CD4-positive, alpha-beta T cell treated with Interleukin-10 for 1 hour (primary cell): ENCODE data around the gene PPTC7.
"Not testable (repeated sequence)": the region's sequence is repeated elsewhere in the genome, so short reads cannot be mapped to it uniquely, and the experiment has no call there.

Source experiments
- DNase-seq: peaks from one replicate; pipeline ENCODE4 v3.0.0-alpha.2; 2020

The PPTC7 gene

DNA sequence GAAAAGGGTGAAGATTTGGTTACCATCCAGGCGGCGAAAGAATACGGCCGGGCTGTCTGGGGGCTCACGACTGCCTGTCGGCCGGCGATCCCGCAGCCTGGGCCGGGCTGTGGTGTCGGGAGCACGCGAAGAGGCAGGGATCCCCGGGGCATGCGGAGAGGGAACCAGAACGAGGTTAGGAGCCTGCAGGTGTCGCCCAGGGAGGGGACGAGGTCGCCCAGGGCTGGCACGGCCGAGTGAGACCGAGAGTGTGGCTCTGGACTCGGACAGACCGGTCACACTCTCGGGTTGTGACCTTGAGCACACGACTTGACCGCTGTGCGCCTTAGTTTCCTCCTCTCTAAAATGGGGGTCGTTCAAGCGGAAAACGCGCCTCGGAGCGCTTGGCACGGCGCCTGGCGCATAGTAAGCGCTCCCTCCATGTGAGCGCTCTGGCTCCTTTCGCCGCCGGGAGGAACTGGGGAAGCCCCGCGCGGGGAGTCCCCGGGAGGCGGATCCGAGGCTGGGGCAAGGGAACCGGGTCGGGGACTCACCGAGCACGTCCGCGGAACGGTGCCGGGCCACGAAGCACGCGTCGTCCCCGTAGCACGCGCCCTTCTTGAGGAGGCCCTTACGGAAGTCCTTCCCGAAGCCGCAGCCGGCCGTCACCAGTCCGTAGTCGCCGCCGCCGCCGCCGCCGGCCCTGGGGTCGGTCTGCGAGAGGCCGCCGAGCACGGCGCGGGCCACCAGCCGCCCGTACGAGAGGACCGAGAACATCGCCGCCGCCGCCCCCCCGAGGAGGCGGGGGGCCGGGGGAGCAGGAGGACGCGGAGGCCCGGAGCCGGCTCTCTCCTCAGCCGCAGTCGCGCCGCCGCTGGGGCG is 612 bp downstream of the PPTC7 start:
- peak; percentile 87 for DNase-seq

DNA sequence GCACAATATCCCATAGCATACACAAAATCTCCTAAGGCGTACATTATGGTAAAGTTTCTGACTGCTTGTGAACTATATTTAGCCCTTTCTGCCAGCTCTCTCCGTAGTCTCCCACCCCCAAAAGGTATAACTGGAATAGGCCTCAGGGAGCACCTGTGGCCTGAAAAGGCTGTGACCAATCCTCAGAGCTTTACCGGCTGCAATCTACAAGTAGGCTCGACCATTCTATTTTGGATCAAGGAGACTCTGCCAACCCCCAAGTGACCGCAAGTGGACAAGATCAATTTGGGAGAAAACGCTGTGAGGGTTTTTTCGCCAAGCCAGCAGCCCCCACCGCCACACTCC is 1.2 kb downstream of the PPTC7 start:
- DNase-seq, result peak; percentile 21

DNA sequence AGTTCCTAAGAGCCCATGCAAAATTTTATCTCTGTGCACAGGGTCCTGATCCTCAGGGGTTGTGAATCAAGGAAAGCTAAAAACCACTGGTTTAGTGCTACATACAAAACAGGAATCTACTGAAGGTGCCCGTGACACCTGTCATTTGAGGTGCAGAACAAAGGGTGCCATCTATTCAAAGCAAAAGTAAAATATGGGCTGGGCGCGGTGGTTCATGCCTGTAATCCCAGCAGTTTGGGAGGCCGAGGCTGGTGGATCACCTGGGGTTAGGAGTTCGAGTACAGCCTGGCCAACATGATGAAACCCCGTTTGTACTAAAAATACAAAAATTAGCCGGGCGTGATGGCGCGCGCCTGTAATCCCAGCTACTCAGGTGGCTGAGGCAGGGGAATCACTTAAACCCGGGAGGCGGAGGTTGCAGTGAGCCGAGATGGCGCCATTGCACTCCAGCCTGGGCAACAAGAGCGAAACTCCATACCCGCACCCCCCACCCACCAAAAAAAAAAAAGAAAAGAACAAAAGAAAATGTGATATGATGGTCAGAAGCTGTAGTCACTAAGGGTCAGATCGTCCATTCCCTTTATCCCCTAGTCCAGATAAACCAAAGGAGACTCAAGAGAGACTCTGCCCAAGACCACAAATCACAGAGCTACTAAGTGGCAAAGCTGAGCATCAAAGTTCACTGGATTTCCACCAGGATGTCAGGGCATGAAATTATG is 3.4 kb downstream of the PPTC7 start:
- DNase-seq, result peak; percentile 30

DNA sequence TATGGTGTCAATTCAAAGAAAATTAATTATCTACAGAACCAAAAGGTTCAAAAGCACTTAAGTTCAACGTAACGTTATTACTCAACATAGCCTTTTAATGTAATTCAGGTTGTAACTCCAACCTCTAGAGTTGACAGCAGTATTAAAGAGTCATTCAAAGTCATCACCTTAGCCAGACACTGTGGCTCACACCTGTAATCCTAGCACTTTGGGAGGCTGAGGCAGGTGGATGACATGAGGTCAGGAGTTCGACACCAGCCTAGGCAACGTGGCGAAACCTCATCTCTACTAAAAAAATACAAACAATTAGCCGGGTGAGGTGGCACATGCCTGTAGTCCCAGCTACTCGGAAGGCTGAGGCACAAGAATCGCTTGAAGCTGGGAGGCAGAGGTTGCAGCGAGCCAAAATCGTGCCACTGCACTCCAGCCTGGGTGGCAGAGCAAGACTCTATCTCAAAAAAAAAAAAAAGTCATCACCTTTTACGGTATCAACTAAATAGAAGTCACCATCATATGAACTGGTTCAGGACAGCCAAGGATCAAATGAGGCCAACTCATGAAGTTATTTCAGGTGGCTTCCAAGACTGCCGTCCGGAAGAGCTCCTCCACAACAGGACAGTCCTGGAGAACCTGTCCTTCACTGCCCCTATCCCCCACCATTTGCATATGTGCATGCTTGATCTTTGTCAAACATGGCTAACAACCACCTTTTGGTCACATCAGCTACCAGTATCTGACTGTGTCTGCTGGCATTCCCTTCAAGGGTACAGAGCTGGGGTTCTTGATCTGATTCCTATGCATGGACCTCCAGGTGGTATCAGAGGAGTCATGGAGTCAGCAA is 4.2 kb downstream of the PPTC7 start:
- peak; percentile 36 for DNase-seq

- DNase-seq, result peak; percentile 61
Observed at GRCh38 chr12:110577864-110578693, 5.0 kb downstream of the PPTC7 start.

GRCh38 chr12:110576504-110576903 is 6.6 kb downstream of the PPTC7 start:
- DNase-seq, result no peak

DNA sequence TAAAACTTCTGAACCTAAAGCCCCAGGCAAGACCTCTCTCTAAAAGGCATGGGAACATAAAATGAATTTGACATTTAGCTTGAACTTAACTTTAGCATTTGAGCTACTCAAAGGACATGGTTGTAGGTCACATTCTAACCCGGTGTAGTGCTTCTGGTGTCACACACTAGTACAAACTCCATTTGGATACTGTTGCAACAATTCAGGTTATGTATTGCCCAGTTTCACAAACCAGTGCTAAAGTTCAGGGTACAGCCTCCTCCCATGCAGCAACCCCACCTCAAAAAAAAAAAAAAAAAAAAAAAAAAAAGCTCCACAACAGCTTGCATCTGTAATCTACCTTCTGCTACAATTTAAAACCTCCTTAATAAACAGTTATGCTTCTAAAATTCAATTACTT is 7.8 kb downstream of the PPTC7 start:
- DNase-seq, result no peak

GRCh38 chr12:110574717-110575230 is 8.3 kb downstream of the PPTC7 start:
- not testable (repeated sequence) for DNase-seq

GRCh38 chr12:110574044-110574443 is 9.1 kb downstream of the PPTC7 start:
- DNase-seq, result no peak

- not testable (repeated sequence) for DNase-seq
Observed at GRCh38 chr12:110570798-110571197, 12.3 kb downstream of the PPTC7 start.

GRCh38 chr12:110569838-110570237 is 13.3 kb downstream of the PPTC7 start:
- DNase-seq, result not testable (repeated sequence)

GRCh38 chr12:110568752-110569151 is 14.4 kb downstream of the PPTC7 start:
- no peak for DNase-seq

GRCh38 chr12:110566993-110567392 is 16.1 kb downstream of the PPTC7 start:
- no peak for DNase-seq

- DNase-seq, result no peak
Observed at GRCh38 chr12:110565894-110566871, 16.9 kb downstream of the PPTC7 start.

GRCh38 chr12:110564471-110564991 is 18.6 kb downstream of the PPTC7 start:
- no peak for DNase-seq

GRCh38 chr12:110563702-110564470 is 19.2 kb downstream of the PPTC7 start:
- DNase-seq, result no peak

DNA sequence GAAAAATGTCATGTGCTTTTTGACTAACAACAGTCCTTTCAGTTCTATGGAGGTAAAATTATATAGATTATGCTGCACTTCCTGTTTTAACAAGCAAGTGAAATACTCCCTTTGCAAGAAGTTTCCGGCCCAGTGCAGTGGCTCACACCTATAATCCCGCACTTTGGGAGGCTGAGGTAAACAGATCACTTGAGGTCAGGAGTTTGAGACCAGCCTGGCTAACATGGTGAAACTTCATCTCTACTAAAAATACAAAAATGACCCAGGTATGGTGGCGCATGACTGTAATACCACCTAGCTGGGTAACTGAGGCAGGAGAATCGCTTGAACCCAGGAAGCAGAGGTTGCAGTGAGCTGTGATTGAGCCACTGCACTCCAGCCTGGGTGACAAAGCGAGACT is 20.7 kb downstream of the PPTC7 start:
- DNase-seq, result peak; percentile 79

GRCh38 chr12:110561471-110562201 is 21.5 kb downstream of the PPTC7 start:
- no peak for DNase-seq

DNA sequence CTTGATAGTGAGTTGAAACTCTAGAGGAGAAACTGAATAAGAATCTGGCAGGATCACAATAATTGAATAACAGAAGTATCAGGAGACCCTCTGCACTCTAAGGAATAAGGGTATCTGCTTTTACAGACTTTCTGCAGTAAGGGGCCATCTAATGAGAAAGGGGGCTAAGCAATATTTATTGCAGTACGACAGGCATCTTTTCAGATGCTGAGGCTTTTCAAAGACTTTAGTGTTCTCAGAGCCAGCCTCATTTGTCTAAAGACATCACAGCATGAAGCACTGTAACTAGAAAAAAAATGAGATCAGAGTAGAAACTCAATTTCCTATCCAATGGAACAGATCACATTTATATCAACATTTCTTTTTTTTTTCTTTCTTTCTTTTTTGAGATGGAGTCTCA is 22.2 kb downstream of the PPTC7 start:
- DNase-seq, result no peak
